DOHH2 (cell line): ENCODE measurements around the gene ARPC4.

Experiments
- CTCF ChIP-seq: fragments of 200-600 bp; sonication (generic); IDR thresholded peaks from one replicate; pipeline ENCODE4 v1.5.1; 2014; ENCODE audit warnings: antibody characterized with exemption, mild to moderate bottlenecking, low read depth, low read length; ENCODE audit not compliant: poor library complexity, severe bottlenecking
- EZH2phosphoT487 ChIP-seq: fragments of 200-600 bp; sonication (generic); IDR thresholded peaks from 2 replicates; pipeline ENCODE4 v1.6.1; 2017; ENCODE audit warnings: borderline replicate concordance, mild to moderate bottlenecking, antibody characterized with exemption, low read length, moderate library complexity, mixed read lengths

GRCh38 chr3:9825451-9826040 lies 32.7 kb downstream of the ARPC4 start:
- TF ChIP-seq CTCF (no peak), EZH2phosphoT487 (no peak)
